ENCODE measurements around the gene RMDN2. TPM values are rescaled to one million over a fixed set of nuclear protein-coding genes. Genes with fewer than 3 reads are reported as not detected.

The RMDN2 gene
- total and polyA plus RNA-seq, 3 experiments from 2014 or later: 4.1 to 6.3 (median 4.2) TPM

GRCh38 chr2:38029512-38029911 lies 104.4 kb downstream of the RMDN2 start:
- Histone ChIP-seq H3K27me3 (ENCODE audit: insufficient read depth, low read length, poor library complexity, severe bottlenecking) (no peaks in the 10 kb centered on the region), H3K27ac (ENCODE audit: low read depth, low read length) (no peak overlapping the region), H3K36me3 (ENCODE audit: insufficient read depth, low read length) (no peaks in the 10 kb centered on the region), H3K4me3 (ENCODE audit: low read length) (no peak overlapping the region), H3K4me1 (ENCODE audit: insufficient read depth, low read length) (no peaks in the 10 kb centered on the region), H3K9me3 (ENCODE audit: low read length) (no peaks in the 10 kb centered on the region)
- no peak overlapping the region for H3K27ac Mint-ChIP-seq
- ChIA-PET CTCF (no interaction called here), POLR2A (no interaction called here)
- H3K27me3 Mint-ChIP-seq: peaks cover 5 to 43% of the 10 kb centered on the region in 2 donors
- peaks cover 0 to 1% (median 0%) of the 10 kb centered on the region in 5 donors for H3K9me3 Mint-ChIP-seq
- H3K36me3 Mint-ChIP-seq: peaks cover 0 to 16% (median 0%) of the 10 kb centered on the region in 3 donors
- H3K4me1 Mint-ChIP-seq: no peaks in the 10 kb centered on the region
- DNase-seq: no peak
- no peak overlapping the region for H3K4me3 Mint-ChIP-seq

GRCh38 chr2:38030635-38031355 lies 105.7 kb downstream of the RMDN2 start:
- no peak overlapping the region for H3K4me3 ChIP-seq (ENCODE audit: low read length)
- Mint-ChIP-seq H3K4me1 (no peaks in the 10 kb centered on the region), H3K36me3 (peaks cover 0 to 16% (median 0%) of the 10 kb centered on the region in 3 donors), H3K27me3 (peaks cover 5 to 49% of the 10 kb centered on the region in 2 donors), H3K9me3 (peaks cover 0 to 1% (median 0%) of the 10 kb centered on the region in 5 donors), H3K4me3 (no peak overlapping the region), H3K27ac (no peak overlapping the region)
- POLR2A ChIA-PET: no interaction called here
- no peaks in the 10 kb centered on the region for H3K27me3 ChIP-seq (ENCODE audit: insufficient read depth, low read length, poor library complexity, severe bottlenecking)
- H3K4me1 ChIP-seq (ENCODE audit: insufficient read depth, low read length): no peaks in the 10 kb centered on the region
- no peaks in the 10 kb centered on the region for H3K9me3 ChIP-seq (ENCODE audit: low read length)
- no peak for DNase-seq
- no peaks in the 10 kb centered on the region for H3K36me3 ChIP-seq (ENCODE audit: insufficient read depth, low read length)
- no peak overlapping the region for H3K27ac ChIP-seq (ENCODE audit: low read depth, low read length)
- CTCF ChIA-PET: no interaction called here

GRCh38 chr2:38032946-38033345 lies 107.9 kb downstream of the RMDN2 start:
- Histone ChIP-seq H3K27ac (ENCODE audit: low read depth, low read length) (no peak overlapping the region), H3K4me3 (ENCODE audit: low read length) (no peak overlapping the region), H3K27me3 (ENCODE audit: insufficient read depth, low read length, poor library complexity, severe bottlenecking) (no peaks in the 10 kb centered on the region), H3K4me1 (ENCODE audit: insufficient read depth, low read length) (no peaks in the 10 kb centered on the region), H3K9me3 (ENCODE audit: low read length) (no peaks in the 10 kb centered on the region), H3K36me3 (ENCODE audit: insufficient read depth, low read length) (no peaks in the 10 kb centered on the region)
- Mint-ChIP-seq H3K4me3 (no peak overlapping the region), H3K36me3 (peaks cover 0 to 16% (median 0%) of the 10 kb centered on the region in 3 donors), H3K4me1 (peaks cover 2 to 5% (median 4%) of the 10 kb centered on the region in 3 donors), H3K27me3 (peaks cover 18 to 67% of the 10 kb centered on the region in 2 donors), H3K9me3 (peaks cover 0 to 1% (median 0%) of the 10 kb centered on the region in 5 donors), H3K27ac (no peak overlapping the region)
- POLR2A ChIA-PET: no interaction called here
- no peak for DNase-seq
- CTCF ChIA-PET: no interaction called here

- Mint-ChIP-seq H3K9me3 (peaks cover 0 to 1% (median 0%) of the 10 kb centered on the region in 5 donors), H3K27me3 (peaks cover 22 to 74% of the 10 kb centered on the region in 2 donors), H3K36me3 (peaks cover 0 to 16% (median 0%) of the 10 kb centered on the region in 3 donors), H3K4me1 (peaks cover 4 to 11% (median 9%) of the 10 kb centered on the region in 3 donors), H3K4me3 (no peak overlapping the region), H3K27ac (no peak overlapping the region)
- CTCF ChIA-PET: no interaction called here
- no peaks in the 10 kb centered on the region for H3K4me1 ChIP-seq (ENCODE audit: insufficient read depth, low read length)
- H3K4me3 ChIP-seq (ENCODE audit: low read length): no peak overlapping the region
- peaks cover 6% of the 10 kb centered on the region for H3K27me3 ChIP-seq (ENCODE audit: insufficient read depth, low read length, poor library complexity, severe bottlenecking)
- no peaks in the 10 kb centered on the region for H3K9me3 ChIP-seq (ENCODE audit: low read length)
- H3K36me3 ChIP-seq (ENCODE audit: insufficient read depth, low read length): no peaks in the 10 kb centered on the region
- POLR2A ChIA-PET: no interaction called here
- no peak for DNase-seq
- no peak overlapping the region for H3K27ac ChIP-seq (ENCODE audit: low read depth, low read length)
Observed at GRCh38 chr2:38033646-38034045, 108.6 kb downstream of the RMDN2 start.

GRCh38 chr2:38035968-38036367 lies 110.9 kb downstream of the RMDN2 start:
- H3K4me1 ChIP-seq (ENCODE audit: insufficient read depth, low read length): no peaks in the 10 kb centered on the region
- Mint-ChIP-seq H3K9me3 (peaks cover 0 to 1% (median 0%) of the 10 kb centered on the region in 5 donors), H3K27ac (no peak overlapping the region), H3K27me3 (peaks cover 22 to 79% of the 10 kb centered on the region in 2 donors), H3K4me3 (no peak overlapping the region), H3K4me1 (peaks cover 4 to 11% (median 9%) of the 10 kb centered on the region in 3 donors), H3K36me3 (peaks cover 0 to 7% (median 1%) of the 10 kb centered on the region in 3 donors)
- peaks cover 7% of the 10 kb centered on the region for H3K27me3 ChIP-seq (ENCODE audit: insufficient read depth, low read length, poor library complexity, severe bottlenecking)
- ChIA-PET POLR2A (no interaction called here), CTCF (interaction anchor here (1.5 kb wide), 1 partner anchor 8 kb away, joined by 4 read pairs; no protein-coding TSS in a partner anchor)
- no peaks in the 10 kb centered on the region for H3K36me3 ChIP-seq (ENCODE audit: insufficient read depth, low read length)
- no peak overlapping the region for H3K4me3 ChIP-seq (ENCODE audit: low read length)
- no peak overlapping the region for H3K27ac ChIP-seq (ENCODE audit: low read depth, low read length)
- DNase-seq: no peak
- H3K9me3 ChIP-seq (ENCODE audit: low read length): no peaks in the 10 kb centered on the region

- Histone ChIP-seq H3K36me3 (ENCODE audit: insufficient read depth, low read length) (no peaks in the 10 kb centered on the region), H3K9me3 (ENCODE audit: low read length) (no peaks in the 10 kb centered on the region), H3K4me1 (ENCODE audit: insufficient read depth, low read length) (no peaks in the 10 kb centered on the region), H3K27ac (ENCODE audit: low read depth, low read length) (no peak overlapping the region), H3K27me3 (ENCODE audit: insufficient read depth, low read length, poor library complexity, severe bottlenecking) (peaks cover 7% of the 10 kb centered on the region), H3K4me3 (ENCODE audit: low read length) (no peak overlapping the region)
- POLR2A ChIA-PET: no interaction called here
- Mint-ChIP-seq H3K36me3 (peaks cover 0 to 2% (median 0%) of the 10 kb centered on the region in 3 donors), H3K4me3 (no peak overlapping the region), H3K9me3 (no peaks in the 10 kb centered on the region), H3K27me3 (peaks cover 22 to 70% of the 10 kb centered on the region in 2 donors), H3K27ac (no peak overlapping the region), H3K4me1 (peaks cover 4 to 11% (median 9%) of the 10 kb centered on the region in 3 donors)
- CTCF ChIA-PET: interaction anchor here (1.5 kb wide), 1 partner anchor 9 kb away, joined by 4 read pairs; no protein-coding TSS in a partner anchor
- no peak for DNase-seq
Observed at GRCh38 chr2:38037325-38037724, 112.2 kb downstream of the RMDN2 start.

GRCh38 chr2:38037757-38038621 lies 112.9 kb downstream of the RMDN2 start:
- Histone ChIP-seq H3K36me3 (ENCODE audit: insufficient read depth, low read length) (no peaks in the 10 kb centered on the region), H3K4me1 (ENCODE audit: insufficient read depth, low read length) (no peaks in the 10 kb centered on the region), H3K9me3 (ENCODE audit: low read length) (no peaks in the 10 kb centered on the region), H3K27ac (ENCODE audit: low read depth, low read length) (no peak overlapping the region), H3K4me3 (ENCODE audit: low read length) (no peak overlapping the region), H3K27me3 (ENCODE audit: insufficient read depth, low read length, poor library complexity, severe bottlenecking) (peaks cover 7% of the 10 kb centered on the region)
- DNase-seq: no peak
- Mint-ChIP-seq H3K27me3 (peaks cover 24 to 73% of the 10 kb centered on the region in 2 donors), H3K9me3 (no peaks in the 10 kb centered on the region), H3K4me1 (peaks cover 4 to 11% (median 9%) of the 10 kb centered on the region in 3 donors), H3K27ac (peak overlapping the region in 1 of 8 donors; percentile 47), H3K36me3 (peaks cover 0 to 4% (median 2%) of the 10 kb centered on the region in 3 donors), H3K4me3 (peak overlapping the region in 2 of 7 donors; percentile 43 to 48)
- ChIA-PET CTCF (interaction anchor here (1.5 kb wide), 1 partner anchor 10 kb away, joined by 4 read pairs; no protein-coding TSS in a partner anchor), POLR2A (interaction anchor here (0.7 kb wide), 1 partner anchor 611 kb away, joined by 3 read pairs; no protein-coding TSS in a partner anchor)

Measured in CD8-positive, alpha-beta memory T cell (primary cell).